GM23338 (cell line): ENCODE data around the gene NLK. TPM values are rescaled to one million over a fixed set of nuclear protein-coding genes. Genes with fewer than 3 reads are reported as not detected.

Source experiments
- ATAC-seq: fragments of 200-7000 bp; cut with Tn5 transposase; 3 replicates; pipeline ENCODE4 v1.9.1; 2020
- DNase-seq: peaks from one replicate; pipeline ENCODE4 v3.0.0-alpha.2; 2015; ENCODE audit warnings: low spot score
- H2AFZ ChIP-seq: fragments of 200-600 bp; sonication (generic); 2 replicates; pipeline ENCODE4 v1.8.0; 2016; ENCODE audit warnings: antibody characterized with exemption, mild to moderate bottlenecking, moderate library complexity
- H3F3A ChIP-seq: fragments of 200-600 bp; sonication (generic); replicated peaks from 2 replicates; pipeline ENCODE4 v1.8.0; 2017; ENCODE audit warnings: antibody characterized with exemption, mixed run types, low read depth
- H3K27ac ChIP-seq: fragments of 200-600 bp; sonication (generic); 2 replicates; pipeline ENCODE4 v1.6.1; 2016; ENCODE audit warnings: low read depth
- H3K27me3 ChIP-seq: fragments of 200-600 bp; sonication (generic); 2 replicates; pipeline ENCODE4 v1.8.0; 2016; ENCODE audit warnings: mild to moderate bottlenecking, mixed run types, moderate library complexity; ENCODE audit not compliant: insufficient read depth
- H3K36me3 ChIP-seq: fragments of 200-600 bp; sonication (generic); 2 replicates; pipeline ENCODE4 v1.8.0; 2016; ENCODE audit warnings: mild to moderate bottlenecking; ENCODE audit not compliant: insufficient read depth
- H3K4me1 ChIP-seq: fragments of 200-600 bp; sonication (generic); 2 replicates; pipeline ENCODE4 v1.8.0; 2016; ENCODE audit warnings: mild to moderate bottlenecking, moderate library complexity; ENCODE audit not compliant: insufficient read depth
- H3K4me2 ChIP-seq: fragments of 200-600 bp; sonication (generic); 2 replicates; pipeline ENCODE4 v1.7.1; 2017; ENCODE audit warnings: mixed run types
- H3K4me3 ChIP-seq: fragments of 200-600 bp; sonication (generic); 2 replicates; pipeline ENCODE4 v1.6.1; 2016; ENCODE audit warnings: mixed run types
- H3K79me2 ChIP-seq: fragments of 200-600 bp; sonication (generic); replicated peaks from 2 replicates; pipeline ENCODE4 v1.8.0; 2017; ENCODE audit warnings: mild to moderate bottlenecking; ENCODE audit not compliant: insufficient read depth
- H3K9me2 ChIP-seq: fragments of 200-600 bp; sonication (generic); 2 replicates; pipeline ENCODE4 v1.8.0; 2017; ENCODE audit not compliant: insufficient read depth
- H4K20me1 ChIP-seq: fragments of 200-600 bp; sonication (generic); replicated peaks from 2 replicates; pipeline ENCODE4 v1.8.0; 2017; ENCODE audit warnings: mild to moderate bottlenecking; ENCODE audit not compliant: insufficient read depth
- H3K27ac Mint-ChIP-seq: 2 replicates; pipeline ENCODE4 v1.8.0; 2020; ENCODE audit warnings: inconsistent platforms, mild to moderate bottlenecking, moderate library complexity, mixed read lengths
- H3K27me3 Mint-ChIP-seq: 3 replicates; pipeline ENCODE4 v1.8.0; 2022; ENCODE audit warnings: low read depth, mild to moderate bottlenecking, moderate library complexity, mixed read lengths, inconsistent platforms; ENCODE audit not compliant: insufficient read depth, poor library complexity
- H3K36me3 Mint-ChIP-seq: 3 replicates; pipeline ENCODE4 v1.8.0; 2021; ENCODE audit warnings: low read depth, mild to moderate bottlenecking, inconsistent platforms, moderate library complexity, mixed read lengths
- H3K4me1 Mint-ChIP-seq: 3 replicates; pipeline ENCODE4 v1.8.0; 2020; ENCODE audit warnings: mild to moderate bottlenecking, inconsistent platforms, mixed read lengths
- H3K4me3 Mint-ChIP-seq: 3 replicates; pipeline ENCODE4 v1.8.0; 2021; ENCODE audit warnings: moderate library complexity, mild to moderate bottlenecking, inconsistent platforms, mixed read lengths
- H3K9me3 Mint-ChIP-seq: 3 replicates; pipeline ENCODE4 v1.8.0; 2020; ENCODE audit warnings: moderate library complexity, mild to moderate bottlenecking, inconsistent platforms, mixed read lengths
- EZH2 ChIP-seq: fragments of 200-600 bp; sonication (generic); IDR thresholded peaks from one replicate; pipeline ENCODE4 v1.8.0; 2017; ENCODE audit warnings: antibody characterized with exemption, mild to moderate bottlenecking, low read depth; ENCODE audit not compliant: unreplicated experiment
- POLR2AphosphoS5 ChIP-seq: IDR thresholded peaks from 2 replicates; pipeline ENCODE4 v1.6.1; 2016; ENCODE audit warnings: antibody characterized with exemption, low read depth
- ZNF114 ChIP-seq: fragments of 250-450 bp; sonication (Bioruptor Pico); IDR thresholded peaks from 2 replicates; pipeline ENCODE4 v1.5.0; 2020; ENCODE audit warnings: mild to moderate bottlenecking, moderate library complexity
- ZNF331 ChIP-seq: fragments of 250-450 bp; sonication (Bioruptor Pico); IDR thresholded peaks from 2 replicates; pipeline ENCODE4 v1.5.0; 2020; ENCODE audit warnings: low read depth, mild to moderate bottlenecking, moderate library complexity
- polyA plus RNA-seq: library from polyadenylated mRNA; unstranded; fragments of >200 nt; fragmentation: Nextera tagmentation; extraction: Ambion mirVana; gene quantifications from 2 replicates; pipeline ENCODE4 v1.2.1, GENCODE V29; 2016
- total RNA-seq: library from RNA; depleted of rRNA; stranded (reverse); fragments of >200 nt; shearing (Covaris generic); gene quantifications from 2 replicates; pipeline ENCODE4 v1.2.3, GENCODE V29; 2014
- TF ChIP-seq, protein P1 (sequence below): IDR thresholded peaks from 2 replicates; pipeline ENCODE4 v1.6.1; 2016; ENCODE audit warnings: antibody characterized with exemption
- TF ChIP-seq, protein P2 (sequence below): fragments of 250-450 bp; sonication (Bioruptor Pico); IDR thresholded peaks from 2 replicates; pipeline ENCODE4 v1.5.0; 2020; ENCODE audit warnings: mild to moderate bottlenecking, moderate library complexity
- TF ChIP-seq, protein P3 (sequence below), 2 experiments: fragments of 200-600 bp in 1 of 2; sonication (generic) in 1 of 2; conservative IDR thresholded peaks; 2 replicates each; pipeline versions ENCODE4 v1.5.1 to v1.6.1; 2016 to 2017; ENCODE audit warnings: antibody characterized with exemption in 2 of 2, low read depth in 2 of 2, mild to moderate bottlenecking in 2 of 2, moderate library complexity in 1 of 2

NLK gene
- total and polyA plus RNA-seq, 2 experiments from 2014 or later = 34.7 to 78.5 TPM

DNA sequence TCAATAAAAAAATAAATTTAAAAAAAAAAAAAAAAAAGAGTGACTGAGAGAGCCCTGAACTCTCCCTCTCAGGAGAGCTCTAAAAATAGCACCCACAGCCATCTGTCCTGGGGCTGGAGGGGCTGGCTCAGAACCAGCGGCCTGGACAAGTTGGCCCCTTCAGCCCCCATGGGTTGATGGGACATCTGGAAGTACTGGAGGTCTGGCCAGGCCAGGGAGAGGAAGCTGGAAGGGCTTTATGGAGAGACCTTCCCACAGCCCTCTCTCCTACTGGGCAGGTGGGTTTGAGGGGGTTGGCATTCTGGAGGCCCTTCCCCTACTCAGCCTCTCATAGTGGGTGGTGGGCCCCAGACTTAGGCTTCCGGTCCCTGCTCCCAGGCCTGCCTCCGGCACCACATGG lies 182.8 kb downstream of the NLK start:
- H3K4me1 ChIP-seq = peaks cover 11% of the 10 kb centered on the region; the same call in 1 of the 2 replicates
- H3F3A ChIP-seq = no peaks in the 10 kb centered on the region
- H3K79me2 ChIP-seq = no peaks in the 10 kb centered on the region
- H3K4me1 Mint-ChIP-seq = peaks cover 15% of the 10 kb centered on the region
- H3K4me3 ChIP-seq = no peak overlapping the region
- no peak overlapping the region for H2AFZ ChIP-seq
- no peaks in the 10 kb centered on the region for H4K20me1 ChIP-seq
- no peak overlapping the region for H3K4me2 ChIP-seq
- H3K36me3 ChIP-seq = no peaks in the 10 kb centered on the region
- peaks cover 15% of the 10 kb centered on the region for H3K9me3 Mint-ChIP-seq
- H3K27ac ChIP-seq = no peak overlapping the region
- peaks cover 21% of the 10 kb centered on the region for H3K36me3 Mint-ChIP-seq
- TF ChIP-seq POLR2AphosphoS5 (no peak), ZNF114 (CRISPR knock-in tag) (no peak), ZNF331 (CRISPR knock-in tag) (no peak), EZH2 (no peak)
- TF ChIP-seq, protein P1, sequence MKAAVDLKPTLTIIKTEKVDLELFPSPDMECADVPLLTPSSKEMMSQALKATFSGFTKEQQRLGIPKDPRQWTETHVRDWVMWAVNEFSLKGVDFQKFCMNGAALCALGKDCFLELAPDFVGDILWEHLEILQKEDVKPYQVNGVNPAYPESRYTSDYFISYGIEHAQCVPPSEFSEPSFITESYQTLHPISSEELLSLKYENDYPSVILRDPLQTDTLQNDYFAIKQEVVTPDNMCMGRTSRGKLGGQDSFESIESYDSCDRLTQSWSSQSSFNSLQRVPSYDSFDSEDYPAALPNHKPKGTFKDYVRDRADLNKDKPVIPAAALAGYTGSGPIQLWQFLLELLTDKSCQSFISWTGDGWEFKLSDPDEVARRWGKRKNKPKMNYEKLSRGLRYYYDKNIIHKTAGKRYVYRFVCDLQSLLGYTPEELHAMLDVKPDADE = no peak
- TF ChIP-seq, protein P2, sequence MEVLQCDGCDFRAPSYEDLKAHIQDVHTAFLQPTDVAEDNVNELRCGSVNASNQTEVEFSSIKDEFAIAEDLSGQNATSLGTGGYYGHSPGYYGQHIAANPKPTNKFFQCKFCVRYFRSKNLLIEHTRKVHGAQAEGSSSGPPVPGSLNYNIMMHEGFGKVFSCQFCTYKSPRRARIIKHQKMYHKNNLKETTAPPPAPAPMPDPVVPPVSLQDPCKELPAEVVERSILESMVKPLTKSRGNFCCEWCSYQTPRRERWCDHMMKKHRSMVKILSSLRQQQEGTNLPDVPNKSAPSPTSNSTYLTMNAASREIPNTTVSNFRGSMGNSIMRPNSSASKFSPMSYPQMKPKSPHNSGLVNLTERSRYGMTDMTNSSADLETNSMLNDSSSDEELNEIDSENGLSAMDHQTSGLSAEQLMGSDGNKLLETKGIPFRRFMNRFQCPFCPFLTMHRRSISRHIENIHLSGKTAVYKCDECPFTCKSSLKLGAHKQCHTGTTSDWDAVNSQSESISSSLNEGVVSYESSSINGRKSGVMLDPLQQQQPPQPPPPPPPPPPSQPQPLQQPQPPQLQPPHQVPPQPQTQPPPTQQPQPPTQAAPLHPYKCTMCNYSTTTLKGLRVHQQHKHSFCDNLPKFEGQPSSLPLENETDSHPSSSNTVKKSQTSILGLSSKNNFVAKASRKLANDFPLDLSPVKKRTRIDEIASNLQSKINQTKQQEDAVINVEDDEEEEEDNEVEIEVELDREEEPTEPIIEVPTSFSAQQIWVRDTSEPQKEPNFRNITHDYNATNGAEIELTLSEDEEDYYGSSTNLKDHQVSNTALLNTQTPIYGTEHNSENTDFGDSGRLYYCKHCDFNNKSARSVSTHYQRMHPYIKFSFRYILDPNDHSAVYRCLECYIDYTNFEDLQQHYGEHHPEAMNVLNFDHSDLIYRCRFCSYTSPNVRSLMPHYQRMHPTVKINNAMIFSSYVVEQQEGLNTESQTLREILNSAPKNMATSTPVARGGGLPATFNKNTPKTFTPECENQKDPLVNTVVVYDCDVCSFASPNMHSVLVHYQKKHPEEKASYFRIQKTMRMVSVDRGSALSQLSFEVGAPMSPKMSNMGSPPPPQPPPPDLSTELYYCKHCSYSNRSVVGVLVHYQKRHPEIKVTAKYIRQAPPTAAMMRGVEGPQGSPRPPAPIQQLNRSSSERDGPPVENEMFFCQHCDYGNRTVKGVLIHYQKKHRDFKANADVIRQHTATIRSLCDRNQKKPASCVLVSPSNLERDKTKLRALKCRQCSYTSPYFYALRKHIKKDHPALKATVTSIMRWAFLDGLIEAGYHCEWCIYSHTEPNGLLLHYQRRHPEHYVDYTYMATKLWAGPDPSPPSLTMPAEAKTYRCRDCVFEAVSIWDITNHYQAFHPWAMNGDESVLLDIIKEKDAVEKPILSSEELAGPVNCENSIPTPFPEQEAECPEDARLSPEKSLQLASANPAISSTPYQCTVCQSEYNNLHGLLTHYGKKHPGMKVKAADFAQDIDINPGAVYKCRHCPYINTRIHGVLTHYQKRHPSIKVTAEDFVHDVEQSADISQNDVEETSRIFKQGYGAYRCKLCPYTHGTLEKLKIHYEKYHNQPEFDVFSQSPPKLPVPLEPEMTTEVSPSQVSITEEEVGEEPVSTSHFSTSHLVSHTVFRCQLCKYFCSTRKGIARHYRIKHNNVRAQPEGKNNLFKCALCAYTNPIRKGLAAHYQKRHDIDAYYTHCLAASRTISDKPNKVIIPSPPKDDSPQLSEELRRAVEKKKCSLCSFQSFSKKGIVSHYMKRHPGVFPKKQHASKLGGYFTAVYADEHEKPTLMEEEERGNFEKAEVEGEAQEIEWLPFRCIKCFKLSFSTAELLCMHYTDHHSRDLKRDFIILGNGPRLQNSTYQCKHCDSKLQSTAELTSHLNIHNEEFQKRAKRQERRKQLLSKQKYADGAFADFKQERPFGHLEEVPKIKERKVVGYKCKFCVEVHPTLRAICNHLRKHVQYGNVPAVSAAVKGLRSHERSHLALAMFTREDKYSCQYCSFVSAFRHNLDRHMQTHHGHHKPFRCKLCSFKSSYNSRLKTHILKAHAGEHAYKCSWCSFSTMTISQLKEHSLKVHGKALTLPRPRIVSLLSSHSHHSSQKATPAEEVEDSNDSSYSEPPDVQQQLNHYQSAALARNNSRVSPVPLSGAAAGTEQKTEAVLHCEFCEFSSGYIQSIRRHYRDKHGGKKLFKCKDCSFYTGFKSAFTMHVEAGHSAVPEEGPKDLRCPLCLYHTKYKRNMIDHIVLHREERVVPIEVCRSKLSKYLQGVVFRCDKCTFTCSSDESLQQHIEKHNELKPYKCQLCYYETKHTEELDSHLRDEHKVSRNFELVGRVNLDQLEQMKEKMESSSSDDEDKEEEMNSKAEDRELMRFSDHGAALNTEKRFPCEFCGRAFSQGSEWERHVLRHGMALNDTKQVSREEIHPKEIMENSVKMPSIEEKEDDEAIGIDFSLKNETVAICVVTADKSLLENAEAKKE (CRISPR knock-in tag) = no peak
- TF ChIP-seq, protein P3, sequence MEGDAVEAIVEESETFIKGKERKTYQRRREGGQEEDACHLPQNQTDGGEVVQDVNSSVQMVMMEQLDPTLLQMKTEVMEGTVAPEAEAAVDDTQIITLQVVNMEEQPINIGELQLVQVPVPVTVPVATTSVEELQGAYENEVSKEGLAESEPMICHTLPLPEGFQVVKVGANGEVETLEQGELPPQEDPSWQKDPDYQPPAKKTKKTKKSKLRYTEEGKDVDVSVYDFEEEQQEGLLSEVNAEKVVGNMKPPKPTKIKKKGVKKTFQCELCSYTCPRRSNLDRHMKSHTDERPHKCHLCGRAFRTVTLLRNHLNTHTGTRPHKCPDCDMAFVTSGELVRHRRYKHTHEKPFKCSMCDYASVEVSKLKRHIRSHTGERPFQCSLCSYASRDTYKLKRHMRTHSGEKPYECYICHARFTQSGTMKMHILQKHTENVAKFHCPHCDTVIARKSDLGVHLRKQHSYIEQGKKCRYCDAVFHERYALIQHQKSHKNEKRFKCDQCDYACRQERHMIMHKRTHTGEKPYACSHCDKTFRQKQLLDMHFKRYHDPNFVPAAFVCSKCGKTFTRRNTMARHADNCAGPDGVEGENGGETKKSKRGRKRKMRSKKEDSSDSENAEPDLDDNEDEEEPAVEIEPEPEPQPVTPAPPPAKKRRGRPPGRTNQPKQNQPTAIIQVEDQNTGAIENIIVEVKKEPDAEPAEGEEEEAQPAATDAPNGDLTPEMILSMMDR (conservative IDR thresholded peaks at IDR 0.05; ENCODE audit: low read depth in 2 of 2) = no peak
- no peaks in the 10 kb centered on the region for H3K9me2 ChIP-seq
- ATAC-seq (no peak), DNase-seq (no peak)
- H3K4me3 Mint-ChIP-seq = no peak overlapping the region
- H3K27ac Mint-ChIP-seq = no peak overlapping the region
- H3K27me3 ChIP-seq = no peaks in the 10 kb centered on the region
- H3K27me3 Mint-ChIP-seq = peaks cover 24% of the 10 kb centered on the region
